IMR-90 (cell line): ENCODE results near the gene ST6GALNAC3. TPM values are rescaled to one million over a fixed set of nuclear protein-coding genes. Genes with fewer than 3 reads are reported as not detected.

ENCODE experiments used
- ATAC-seq: fragments of 200-7000 bp; cut with Tn5 transposase; 2 replicates; pipeline ENCODE4 v1.9.1; 2020; ENCODE audit warnings: low read depth, mild to moderate bottlenecking, moderate library complexity
- BruUV-seq: library from RNA; stranded (reverse); fragments of 400-500 nt; replicated peaks from 2 replicates; lab custom pipeline; 2021; lab: Mats Ljungman, UMichigan
- CTCF ChIA-PET: fragments of 300-600 bp; formaldehyde crosslinking; extraction: SDS; loops from one replicate; lab custom pipeline; 2021; ENCODE audit warnings: antibody characterized with exemption; lab: Yijun Ruan, JAX
- POLR2A ChIA-PET: fragments of 300-600 bp; sonication (Branson Sonifier 250); formaldehyde crosslinking; loops from one replicate; lab custom pipeline; 2022; ENCODE audit warnings: antibody characterized with exemption; ENCODE audit not compliant: unreplicated experiment; lab: Charles Lee
- DNase-seq: peaks from one replicate; pipeline ENCODE4 v3.0.0; 2013
- H2AFZ ChIP-seq: replicated peaks from 2 replicates; pipeline ENCODE3; 2013; ENCODE audit warnings: low read length, mild to moderate bottlenecking; ENCODE audit not compliant: poor library complexity
- H2AK5ac ChIP-seq: 2 replicates; pipeline ENCODE4 v1.6.1; 2013; ENCODE audit warnings: low read depth, low read length, inconsistent platforms
- H2AK9ac ChIP-seq: replicated peaks from 2 replicates; pipeline ENCODE3; 2013; ENCODE audit warnings: mild to moderate bottlenecking, low read depth, low read length, moderate library complexity; ENCODE audit not compliant: poor library complexity
- H2BK120ac ChIP-seq: 2 replicates; pipeline ENCODE4 v1.6.1; 2013; ENCODE audit warnings: low read depth, low read length, inconsistent platforms
- H2BK15ac ChIP-seq: 3 replicates; pipeline ENCODE4 v1.6.1; 2013; ENCODE audit warnings: low read depth, low read length, inconsistent platforms
- H2BK20ac ChIP-seq: 2 replicates; pipeline ENCODE4 v1.6.1; 2013; ENCODE audit warnings: low read depth, mild to moderate bottlenecking, inconsistent platforms, low read length, moderate library complexity
- H2BK5ac ChIP-seq: 2 replicates; pipeline ENCODE4 v1.6.1; 2013; ENCODE audit warnings: mild to moderate bottlenecking, low read depth, low read length, inconsistent platforms; ENCODE audit not compliant: poor library complexity, severe bottlenecking
- H3K14ac ChIP-seq: replicated peaks from 2 replicates; pipeline ENCODE4 v1.6.1; 2013; ENCODE audit warnings: low read depth, low read length, inconsistent platforms
- H3K18ac ChIP-seq: 2 replicates; pipeline ENCODE4 v1.6.1; 2013; ENCODE audit warnings: low read depth, low read length, control low read depth
- H3K23ac ChIP-seq: 2 replicates; pipeline ENCODE4 v1.6.1; 2013; ENCODE audit warnings: low read depth, low read length, inconsistent platforms
- H3K27ac ChIP-seq: 2 replicates; pipeline ENCODE4 v1.5.1; 2013; ENCODE audit warnings: mild to moderate bottlenecking, control low read depth, low read length; ENCODE audit not compliant: insufficient read depth
- H3K27me3 ChIP-seq: 2 replicates; pipeline ENCODE4 v1.6.1; 2013; ENCODE audit warnings: low read length; ENCODE audit not compliant: control insufficient read depth, insufficient read depth
- H3K36me3 ChIP-seq: 2 replicates; pipeline ENCODE4 v1.6.1; 2013; ENCODE audit warnings: low read length, mixed read lengths; ENCODE audit not compliant: control insufficient read depth, insufficient read depth
- H3K4ac ChIP-seq: 2 replicates; pipeline ENCODE4 v1.6.1; 2013; ENCODE audit warnings: low read depth, low read length, inconsistent platforms
- H3K4me1 ChIP-seq: 2 replicates; pipeline ENCODE4 v1.6.1; 2013; ENCODE audit warnings: low read length, mixed read lengths; ENCODE audit not compliant: control insufficient read depth, insufficient read depth
- H3K4me2 ChIP-seq: 2 replicates; pipeline ENCODE4 v1.6.1; 2013; ENCODE audit warnings: low read depth, mild to moderate bottlenecking, control low read depth, low read length, moderate library complexity
- H3K4me3 ChIP-seq: 2 replicates; pipeline ENCODE4 v1.5.1; 2013; ENCODE audit warnings: low read depth, mild to moderate bottlenecking, control low read depth, low read length, moderate library complexity; ENCODE audit not compliant: insufficient read depth
- H3K56ac ChIP-seq: 2 replicates; pipeline ENCODE4 v1.6.1; 2013; ENCODE audit warnings: low read length, inconsistent platforms; ENCODE audit not compliant: insufficient read depth; ENCODE audit errors: extremely low read depth
- H3K79me1 ChIP-seq, 2 experiments: 2 replicates each; pipeline ENCODE4 v1.6.1; 2013; ENCODE audit warnings: low read length in 2 of 2, inconsistent platforms in 1 of 2, low read depth in 1 of 2
- H3K9ac ChIP-seq: 2 replicates; pipeline ENCODE4 v1.6.1; 2013; ENCODE audit warnings: low read depth, low read length, control low read depth
- H3K9me1 ChIP-seq: 2 replicates; pipeline ENCODE4 v1.6.1; 2013; ENCODE audit warnings: low read length, inconsistent platforms; ENCODE audit not compliant: insufficient read depth
- H3K9me3 ChIP-seq: 2 replicates; pipeline ENCODE4 v1.6.1; 2013; ENCODE audit warnings: low read length; ENCODE audit not compliant: control insufficient read depth, insufficient read depth
- H4K20me1 ChIP-seq: 2 replicates; pipeline ENCODE4 v1.6.1; 2013; ENCODE audit warnings: low read length, inconsistent platforms; ENCODE audit not compliant: insufficient read depth
- H4K5ac ChIP-seq: 2 replicates; pipeline ENCODE4 v1.6.1; 2013; ENCODE audit warnings: mild to moderate bottlenecking, low read depth, low read length, control low read depth
- H4K8ac ChIP-seq, 2 experiments: 2 replicates each; pipeline ENCODE4 v1.6.1; 2013; ENCODE audit warnings: low read depth in 2 of 2, low read length in 2 of 2, control low read depth in 1 of 2, inconsistent platforms in 1 of 2
- H4K91ac ChIP-seq: 2 replicates; pipeline ENCODE4 v1.6.1; 2013; ENCODE audit warnings: low read depth, low read length, inconsistent platforms; ENCODE audit not compliant: insufficient read depth
- CEBPB ChIP-seq: IDR thresholded peaks from 2 replicates; pipeline ENCODE4 v1.6.1; 2012; ENCODE audit warnings: low read depth, low read length, improper control_type of control experiment
- CHD1 ChIP-seq: IDR thresholded peaks from 2 replicates; pipeline ENCODE4 v1.6.1; 2012; ENCODE audit warnings: low read depth, low read length, improper control_type of control experiment
- CTCF ChIP-seq: conservative IDR thresholded peaks from 2 replicates; pipeline ENCODE4 v1.5.1; 2012; ENCODE audit warnings: mild to moderate bottlenecking, low read depth, low read length, improper control_type of control experiment
- FOS ChIP-seq: fragments of 150-350 bp; IDR thresholded peaks from 2 replicates; pipeline ENCODE4 v1.6.1; 2016; ENCODE audit warnings: low read depth, low read length
- MAFK ChIP-seq: IDR thresholded peaks from 2 replicates; pipeline ENCODE4 v1.6.1; 2012; ENCODE audit warnings: low read depth, low read length, improper control_type of control experiment
- MAZ ChIP-seq: IDR thresholded peaks from 2 replicates; pipeline ENCODE4 v1.6.1; 2012; ENCODE audit warnings: low read depth, mild to moderate bottlenecking, low read length, improper control_type of control experiment, moderate library complexity, borderline replicate concordance
- MXI1 ChIP-seq: IDR thresholded peaks from 2 replicates; pipeline ENCODE4 v1.6.1; 2012; ENCODE audit warnings: low read depth, mild to moderate bottlenecking, low read length, moderate library complexity, borderline replicate concordance
- POLR2A ChIP-seq: IDR thresholded peaks from 2 replicates; pipeline ENCODE4 v1.6.1; 2012; ENCODE audit warnings: mild to moderate bottlenecking, low read depth, low read length
- RAD21 ChIP-seq: IDR thresholded peaks from 2 replicates; pipeline ENCODE4 v1.6.1; 2012; ENCODE audit warnings: low read length, improper control_type of control experiment
- RFX5 ChIP-seq: IDR thresholded peaks from 2 replicates; pipeline ENCODE4 v1.8.0; 2012; ENCODE audit warnings: low read depth, mild to moderate bottlenecking, low read length, moderate library complexity
- SMC3 ChIP-seq: fragments of 150-350 bp; IDR thresholded peaks from 2 replicates; pipeline ENCODE4 v1.6.1; 2016; ENCODE audit warnings: low read depth, mild to moderate bottlenecking, antibody characterized with exemption, low read length, moderate library complexity
- USF2 ChIP-seq: fragments of 150-350 bp; IDR thresholded peaks from 2 replicates; pipeline ENCODE4 v1.6.1; 2017; ENCODE audit warnings: mild to moderate bottlenecking, antibody characterized with exemption, low read length, low read depth
- WGBS, 2 experiments: methylation state at CpG; one replicate each; pipeline versions ENCODE4 v1.1.5 to v1.1.7; 2013; ENCODE audit warnings: missing lambda C conversion rate in 2 of 2; ENCODE audit not compliant: insufficient read length in 1 of 2; ENCODE audit errors: extremely low coverage in 2 of 2; 5-methylcytosine and 5-hydroxymethylcytosine counted together
- dilution Hi-C: fragments of 300-500 bp; cut with HindIII; formaldehyde crosslinking; loops from one replicate; pipeline ENCODE4 v1.14.3; 2018; ENCODE audit warnings: low sequenced_read_pairs; ENCODE audit not compliant: unreplicated experiment
- in situ Hi-C: fragments of 300-500 bp; cut with MboI; formaldehyde crosslinking; loops from 3 replicates; pipeline ENCODE4 v1.14.3; 2019; ENCODE audit warnings: low sequenced_read_pairs, inconsistent platforms, mixed read lengths
- intact Hi-C: fragments of 100-400 bp; cut with micrococcal nuclease; formaldehyde crosslinking; loops from 2 replicates; pipeline ENCODE4 v1.10.0; 2022
- polyA plus RNA-seq, 3 experiments: library from polyadenylated mRNA; depleted of rRNA; stranded (reverse); fragments of >200 nt; gene quantifications; 2 replicates each; pipeline ENCODE4 v1.2.3, GENCODE V29; 2012; ENCODE audit warnings: low replicate concordance in 1 of 3
- total RNA-seq: library from RNA; depleted of rRNA; stranded (reverse); fragments of >200 nt; gene quantifications from 2 replicates; pipeline ENCODE4 v1.2.3, GENCODE V29; 2012
- TF ChIP-seq, protein P1 (sequence below): fragments of 150-350 bp; IDR thresholded peaks from 2 replicates; pipeline ENCODE4 v1.6.1; 2016; ENCODE audit warnings: low read depth, mild to moderate bottlenecking, low read length, moderate library complexity, borderline replicate concordance

Gene ST6GALNAC3
- total and polyA plus RNA-seq, 2 of the 4 experiments (the other 2 are of a cell fraction): 0.65 to 1.3 TPM

DNA sequence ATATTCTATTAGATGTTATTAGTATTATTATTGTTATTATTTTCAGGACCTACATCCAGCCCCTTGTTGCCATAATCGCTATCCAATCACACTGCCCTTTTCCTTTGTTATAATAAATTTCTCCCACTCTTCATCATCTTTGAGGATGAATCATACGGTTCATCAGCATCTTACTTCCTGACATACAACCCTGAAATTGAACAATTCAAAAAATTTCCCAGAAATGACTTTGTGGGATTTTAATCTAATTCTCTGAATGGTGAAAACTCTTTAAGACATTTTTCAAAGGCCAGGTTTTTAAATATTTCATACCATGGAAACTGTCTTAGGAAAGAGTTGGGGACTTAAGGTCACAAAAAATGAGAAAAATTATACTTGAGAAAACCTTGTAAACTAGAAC, 353.5 kb downstream of the ST6GALNAC3 start:
- ChIA-PET POLR2A (no interaction called here), CTCF (no interaction called here)
- H4K91ac ChIP-seq: no peak overlapping the region
- BruUV-seq: no TSS peak
- 0 out of 2 replicates have a peak, but pooled peaks cover 2% of the 10 kb centered on the region for H3K4me1 ChIP-seq
- H2AFZ ChIP-seq: no peak overlapping the region
- no peak overlapping the region for H3K4ac ChIP-seq
- TF ChIP-seq, protein P1, sequence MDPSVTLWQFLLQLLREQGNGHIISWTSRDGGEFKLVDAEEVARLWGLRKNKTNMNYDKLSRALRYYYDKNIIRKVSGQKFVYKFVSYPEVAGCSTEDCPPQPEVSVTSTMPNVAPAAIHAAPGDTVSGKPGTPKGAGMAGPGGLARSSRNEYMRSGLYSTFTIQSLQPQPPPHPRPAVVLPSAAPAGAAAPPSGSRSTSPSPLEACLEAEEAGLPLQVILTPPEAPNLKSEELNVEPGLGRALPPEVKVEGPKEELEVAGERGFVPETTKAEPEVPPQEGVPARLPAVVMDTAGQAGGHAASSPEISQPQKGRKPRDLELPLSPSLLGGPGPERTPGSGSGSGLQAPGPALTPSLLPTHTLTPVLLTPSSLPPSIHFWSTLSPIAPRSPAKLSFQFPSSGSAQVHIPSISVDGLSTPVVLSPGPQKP: no peak
- no peak for TF ChIP-seq MAZ
- TF ChIP-seq USF2: no peak
- no peak for TF ChIP-seq CTCF
- TF ChIP-seq POLR2A: no peak
- TF ChIP-seq RAD21: no peak
- no peak for TF ChIP-seq MXI1
- TF ChIP-seq CEBPB: no peak
- no peak for TF ChIP-seq SMC3
- TF ChIP-seq MAFK: no peak
- TF ChIP-seq FOS: no peak
- no peak for TF ChIP-seq CHD1
- no peak for TF ChIP-seq RFX5
- H3K9me3 ChIP-seq: no peaks in the 10 kb centered on the region
- H4K5ac ChIP-seq: no peak overlapping the region
- no CpG with 5 or more reads among the region's 2 CpGs for WGBS, 2 experiments
- intact Hi-C loops: no loop called here
- H4K8ac ChIP-seq: no peak overlapping the region
- DNase-seq (peak; percentile 1), ATAC-seq (no peak)
- no peak overlapping the region for H3K27ac ChIP-seq
- H2BK5ac ChIP-seq: no peak overlapping the region
- no peak overlapping the region for H3K56ac ChIP-seq
- in situ Hi-C loops: no loop called here
- no peaks in the 10 kb centered on the region for H3K36me3 ChIP-seq
- H3K4me2 ChIP-seq: no peak overlapping the region
- no peak overlapping the region for H2BK20ac ChIP-seq
- no peak overlapping the region for H2AK9ac ChIP-seq
- no peaks in the 10 kb centered on the region for H4K20me1 ChIP-seq
- no peak overlapping the region for H2BK120ac ChIP-seq
- no peaks in the 10 kb centered on the region for H3K9me1 ChIP-seq
- no peak overlapping the region for H2AK5ac ChIP-seq
- no peaks in the 10 kb centered on the region for H3K79me1 ChIP-seq
- H3K4me3 ChIP-seq: no peak overlapping the region
- no peak overlapping the region for H3K9ac ChIP-seq
- H3K14ac ChIP-seq: no peak overlapping the region
- no peaks in the 10 kb centered on the region for H3K27me3 ChIP-seq
- no peak overlapping the region for H3K18ac ChIP-seq
- dilution Hi-C loops: no loop called here
- no peak overlapping the region for H2BK15ac ChIP-seq
- no peak overlapping the region for H3K23ac ChIP-seq
